ENCODE measurements around the gene SRRM4.

The SRRM4 gene

DNA sequence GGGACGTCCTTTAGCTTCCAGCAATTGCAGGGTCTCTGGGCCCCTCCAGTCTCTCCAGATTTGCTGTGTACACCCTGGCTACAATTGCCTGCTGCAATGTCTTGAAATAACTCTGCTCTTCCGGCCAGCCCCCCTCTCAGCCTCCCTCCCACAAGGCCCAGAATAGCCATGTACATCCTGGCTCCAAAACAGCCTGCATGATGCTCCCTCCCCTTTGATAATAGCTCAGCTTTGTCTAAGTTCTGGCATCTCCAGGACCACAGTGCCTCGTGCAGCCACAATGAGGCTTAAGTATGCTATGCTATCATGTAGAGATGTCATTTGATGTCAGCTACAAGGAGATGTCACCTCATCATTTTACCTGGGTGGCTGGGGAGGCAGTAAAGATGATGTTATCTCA, 74.6 kb downstream of the SRRM4 start:
- TF ChIP-seq FOXM1 (IDR thresholded peaks at IDR 0.05; ENCODE audit: borderline replicate concordance, low read depth) (no peak), TEAD4 (IDR thresholded peaks at IDR 0.05) (no peak), EGR1 (IDR thresholded peaks at IDR 0.05) (no peak), TCF12 (IDR thresholded peaks at IDR 0.05; ENCODE audit: low read depth) (no peak), YY1 (IDR thresholded peaks at IDR 0.05; ENCODE audit: low read depth) (no peak), TAF1 (IDR thresholded peaks at IDR 0.05; ENCODE audit: low read depth) (no peak), ZBTB7A (IDR thresholded peaks at IDR 0.05; ENCODE audit: low read depth) (no peak), CEBPB (IDR thresholded peaks at IDR 0.05) (no peak), NFIC (IDR thresholded peaks at IDR 0.05) (no peak), RAD21 (IDR thresholded peaks at IDR 0.05; ENCODE audit: low read depth) (no peak), EP300 (IDR thresholded peaks at IDR 0.05; ENCODE audit: borderline replicate concordance) (no peak)
- TF ChIP-seq, protein P1, sequence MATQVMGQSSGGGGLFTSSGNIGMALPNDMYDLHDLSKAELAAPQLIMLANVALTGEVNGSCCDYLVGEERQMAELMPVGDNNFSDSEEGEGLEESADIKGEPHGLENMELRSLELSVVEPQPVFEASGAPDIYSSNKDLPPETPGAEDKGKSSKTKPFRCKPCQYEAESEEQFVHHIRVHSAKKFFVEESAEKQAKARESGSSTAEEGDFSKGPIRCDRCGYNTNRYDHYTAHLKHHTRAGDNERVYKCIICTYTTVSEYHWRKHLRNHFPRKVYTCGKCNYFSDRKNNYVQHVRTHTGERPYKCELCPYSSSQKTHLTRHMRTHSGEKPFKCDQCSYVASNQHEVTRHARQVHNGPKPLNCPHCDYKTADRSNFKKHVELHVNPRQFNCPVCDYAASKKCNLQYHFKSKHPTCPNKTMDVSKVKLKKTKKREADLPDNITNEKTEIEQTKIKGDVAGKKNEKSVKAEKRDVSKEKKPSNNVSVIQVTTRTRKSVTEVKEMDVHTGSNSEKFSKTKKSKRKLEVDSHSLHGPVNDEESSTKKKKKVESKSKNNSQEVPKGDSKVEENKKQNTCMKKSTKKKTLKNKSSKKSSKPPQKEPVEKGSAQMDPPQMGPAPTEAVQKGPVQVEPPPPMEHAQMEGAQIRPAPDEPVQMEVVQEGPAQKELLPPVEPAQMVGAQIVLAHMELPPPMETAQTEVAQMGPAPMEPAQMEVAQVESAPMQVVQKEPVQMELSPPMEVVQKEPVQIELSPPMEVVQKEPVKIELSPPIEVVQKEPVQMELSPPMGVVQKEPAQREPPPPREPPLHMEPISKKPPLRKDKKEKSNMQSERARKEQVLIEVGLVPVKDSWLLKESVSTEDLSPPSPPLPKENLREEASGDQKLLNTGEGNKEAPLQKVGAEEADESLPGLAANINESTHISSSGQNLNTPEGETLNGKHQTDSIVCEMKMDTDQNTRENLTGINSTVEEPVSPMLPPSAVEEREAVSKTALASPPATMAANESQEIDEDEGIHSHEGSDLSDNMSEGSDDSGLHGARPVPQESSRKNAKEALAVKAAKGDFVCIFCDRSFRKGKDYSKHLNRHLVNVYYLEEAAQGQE (IDR thresholded peaks at IDR 0.05; ENCODE audit: low read depth): no peak
- TF ChIP-seq, protein P2, sequence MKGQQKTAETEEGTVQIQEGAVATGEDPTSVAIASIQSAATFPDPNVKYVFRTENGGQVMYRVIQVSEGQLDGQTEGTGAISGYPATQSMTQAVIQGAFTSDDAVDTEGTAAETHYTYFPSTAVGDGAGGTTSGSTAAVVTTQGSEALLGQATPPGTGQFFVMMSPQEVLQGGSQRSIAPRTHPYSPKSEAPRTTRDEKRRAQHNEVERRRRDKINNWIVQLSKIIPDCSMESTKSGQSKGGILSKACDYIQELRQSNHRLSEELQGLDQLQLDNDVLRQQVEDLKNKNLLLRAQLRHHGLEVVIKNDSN (IDR thresholded peaks at IDR 0.05): no peak
- TF ChIP-seq, protein P3, sequence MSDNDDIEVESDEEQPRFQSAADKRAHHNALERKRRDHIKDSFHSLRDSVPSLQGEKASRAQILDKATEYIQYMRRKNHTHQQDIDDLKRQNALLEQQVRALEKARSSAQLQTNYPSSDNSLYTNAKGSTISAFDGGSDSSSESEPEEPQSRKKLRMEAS (IDR thresholded peaks at IDR 0.05): no peak

DNA sequence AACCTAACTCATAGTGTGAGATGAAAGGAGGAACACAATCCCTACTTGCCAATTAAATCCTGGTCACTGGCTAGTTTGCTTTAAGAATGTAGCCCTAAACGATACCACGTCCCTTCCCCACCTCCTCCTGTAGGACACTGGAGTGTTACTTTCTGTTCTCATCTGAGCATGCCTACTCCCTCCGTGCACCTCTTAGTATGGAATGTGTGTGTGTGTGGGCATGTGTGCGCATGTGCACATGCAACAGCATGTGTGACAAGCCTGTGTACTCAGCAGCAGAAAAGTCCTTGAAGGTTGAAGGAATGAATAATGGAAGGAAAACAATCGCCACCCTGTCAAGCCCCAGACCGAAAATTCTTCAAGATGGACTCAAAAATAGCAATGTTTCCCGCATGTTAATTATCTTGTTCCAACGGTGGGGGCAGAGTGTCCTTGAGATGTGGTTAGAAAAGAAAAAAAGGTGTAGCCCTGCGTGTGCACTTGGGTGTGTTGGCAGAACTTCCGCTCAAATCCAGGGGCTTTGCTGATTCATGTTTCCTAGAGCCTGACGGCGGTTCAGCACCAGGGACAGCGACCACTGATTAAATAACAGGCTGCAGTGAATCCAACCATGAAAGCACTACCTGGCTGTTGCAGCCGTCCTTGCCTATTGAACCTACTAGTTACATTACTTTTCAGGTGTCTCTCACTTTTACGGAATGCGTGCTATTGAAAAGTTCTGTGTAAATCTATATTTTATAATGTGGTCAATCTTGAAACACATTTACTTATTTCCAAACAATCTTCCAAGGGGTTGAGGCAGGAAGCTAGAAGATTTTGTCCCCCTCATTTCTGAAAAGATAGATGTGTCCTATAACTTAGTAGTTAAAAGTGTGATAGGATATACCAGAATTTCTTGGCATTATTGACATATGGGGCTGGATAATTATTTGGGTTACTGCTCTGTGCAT, 79.8 kb downstream of the SRRM4 start:
- TF ChIP-seq CEBPB (IDR thresholded peaks at IDR 0.05) (no peak), TEAD4 (IDR thresholded peaks at IDR 0.05) (no peak), EP300 (IDR thresholded peaks at IDR 0.05; ENCODE audit: borderline replicate concordance) (no peak), YY1 (IDR thresholded peaks at IDR 0.05; ENCODE audit: low read depth) (no peak), CREB1 (IDR thresholded peaks at IDR 0.05; ENCODE audit: low read depth) (no peak), EGR1 (IDR thresholded peaks at IDR 0.05) (no peak), ZBTB7A (IDR thresholded peaks at IDR 0.05; ENCODE audit: low read depth) (no peak)
- TF ChIP-seq, protein P1 (IDR thresholded peaks at IDR 0.05; ENCODE audit: low read depth): peak; percentile 93
- TF ChIP-seq, protein P2 (IDR thresholded peaks at IDR 0.05): no peak

DNA sequence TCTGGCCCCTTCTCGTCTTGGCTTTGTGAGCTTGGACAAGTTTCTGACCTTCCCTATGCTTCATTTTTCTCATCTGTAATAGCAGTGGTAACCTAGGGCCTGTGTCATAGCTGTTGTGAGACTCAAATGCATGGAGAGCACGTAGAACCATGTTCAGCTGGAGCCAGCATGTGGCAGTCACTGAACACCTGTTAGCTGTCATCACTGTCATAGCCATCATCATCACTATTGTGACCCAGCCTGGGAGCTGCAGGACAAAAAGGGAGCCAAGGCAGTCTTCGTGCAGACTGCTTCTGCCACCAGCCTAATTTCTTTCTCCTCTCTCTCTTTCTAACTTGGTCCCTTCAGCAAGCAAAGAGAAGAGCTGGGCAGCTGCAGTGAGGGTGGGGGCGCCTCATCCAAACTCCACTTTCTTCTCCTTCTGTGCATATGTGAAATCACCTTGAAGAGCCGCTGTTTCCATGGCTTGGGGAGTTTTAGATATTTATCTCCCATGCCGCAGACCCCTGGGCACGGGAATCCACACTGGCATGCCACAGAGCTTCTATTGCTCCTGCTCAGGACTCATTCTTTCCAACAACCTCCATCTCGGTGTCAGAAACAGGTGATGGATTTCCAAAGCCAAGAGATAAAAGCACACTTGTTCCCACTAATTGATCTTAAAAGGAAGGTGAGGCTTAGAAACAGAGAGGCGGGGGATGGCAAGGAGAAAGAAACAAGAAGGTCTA, 87.0 kb downstream of the SRRM4 start:
- TF ChIP-seq NFIC (IDR thresholded peaks at IDR 0.05) (no peak), EGR1 (IDR thresholded peaks at IDR 0.05) (no peak), TEAD4 (IDR thresholded peaks at IDR 0.05) (no peak), CREB1 (IDR thresholded peaks at IDR 0.05; ENCODE audit: low read depth) (no peak), YY1 (IDR thresholded peaks at IDR 0.05; ENCODE audit: low read depth) (no peak), EP300 (IDR thresholded peaks at IDR 0.05; ENCODE audit: borderline replicate concordance) (no peak), CEBPB (IDR thresholded peaks at IDR 0.05) (no peak)

DNA sequence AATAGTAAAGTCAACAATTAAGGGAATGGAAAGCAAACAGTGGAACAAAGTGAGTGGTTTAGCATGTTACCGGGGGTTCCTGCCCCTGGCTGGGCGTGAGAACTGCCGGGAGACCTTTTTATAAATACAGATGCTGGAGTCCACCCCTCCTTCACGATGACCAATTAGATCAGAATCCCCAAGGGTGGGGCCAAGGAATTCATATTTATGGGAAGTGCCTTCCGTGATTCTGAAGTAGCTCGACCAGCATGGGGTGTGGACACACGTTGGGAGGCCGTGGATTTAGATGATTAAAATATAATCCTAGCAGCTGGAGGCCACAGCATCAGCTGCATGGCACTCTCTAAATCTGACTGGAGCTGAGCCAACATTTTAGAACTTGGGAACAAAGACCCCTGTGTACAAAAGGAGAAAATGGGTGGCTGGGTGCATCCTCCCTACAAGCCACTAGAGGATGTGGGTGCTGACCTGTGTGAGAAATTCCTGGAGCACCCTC, 87.9 kb downstream of the SRRM4 start:
- TF ChIP-seq, protein P1 (IDR thresholded peaks at IDR 0.05; ENCODE audit: low read depth): no peak
- no peak for TF ChIP-seq EGR1 (IDR thresholded peaks at IDR 0.05)
- no peak for TF ChIP-seq NFIC (IDR thresholded peaks at IDR 0.05)
- TF ChIP-seq, protein P3 (IDR thresholded peaks at IDR 0.05): no peak
- no peak for TF ChIP-seq TCF12 (IDR thresholded peaks at IDR 0.05; ENCODE audit: low read depth)
- no peak for TF ChIP-seq YY1 (IDR thresholded peaks at IDR 0.05; ENCODE audit: low read depth)
- TF ChIP-seq ZBTB7A (IDR thresholded peaks at IDR 0.05; ENCODE audit: low read depth): no peak
- no peak for TF ChIP-seq TAF1 (IDR thresholded peaks at IDR 0.05; ENCODE audit: low read depth)
- TF ChIP-seq CEBPB (IDR thresholded peaks at IDR 0.05): no peak
- TF ChIP-seq CREB1 (IDR thresholded peaks at IDR 0.05; ENCODE audit: low read depth): no peak
- no peak for TF ChIP-seq TEAD4 (IDR thresholded peaks at IDR 0.05)
- TF ChIP-seq, protein P2 (IDR thresholded peaks at IDR 0.05): no peak
- TF ChIP-seq EP300 (IDR thresholded peaks at IDR 0.05; ENCODE audit: borderline replicate concordance): no peak
- no peak for TF ChIP-seq RAD21 (IDR thresholded peaks at IDR 0.05; ENCODE audit: low read depth)
- no peak for TF ChIP-seq FOXM1 (IDR thresholded peaks at IDR 0.05; ENCODE audit: borderline replicate concordance, low read depth)
